GM23338 (cell line): ENCODE measurements around the gene SUPV3L1. TPM values are rescaled to one million over a fixed set of nuclear protein-coding genes. Genes with fewer than 3 reads are reported as not detected.

ENCODE experiments used
- ATAC-seq: fragments of 200-7000 bp; cut with Tn5 transposase; 3 replicates; pipeline ENCODE4 v1.9.1; 2020
- DNase-seq: peaks from one replicate; pipeline ENCODE4 v3.0.0-alpha.2; 2015; ENCODE audit warnings: low spot score
- H2AFZ ChIP-seq: fragments of 200-600 bp; sonication (generic); 2 replicates; pipeline ENCODE4 v1.8.0; 2016; ENCODE audit warnings: antibody characterized with exemption, mild to moderate bottlenecking, moderate library complexity
- H3F3A ChIP-seq: fragments of 200-600 bp; sonication (generic); replicated peaks from 2 replicates; pipeline ENCODE4 v1.8.0; 2017; ENCODE audit warnings: antibody characterized with exemption, mixed run types, low read depth
- H3K27ac ChIP-seq: fragments of 200-600 bp; sonication (generic); 2 replicates; pipeline ENCODE4 v1.6.1; 2016; ENCODE audit warnings: low read depth
- H3K27me3 ChIP-seq: fragments of 200-600 bp; sonication (generic); 2 replicates; pipeline ENCODE4 v1.8.0; 2016; ENCODE audit warnings: mild to moderate bottlenecking, mixed run types, moderate library complexity; ENCODE audit not compliant: insufficient read depth
- H3K36me3 ChIP-seq: fragments of 200-600 bp; sonication (generic); 2 replicates; pipeline ENCODE4 v1.8.0; 2016; ENCODE audit warnings: mild to moderate bottlenecking; ENCODE audit not compliant: insufficient read depth
- H3K4me1 ChIP-seq: fragments of 200-600 bp; sonication (generic); 2 replicates; pipeline ENCODE4 v1.8.0; 2016; ENCODE audit warnings: mild to moderate bottlenecking, moderate library complexity; ENCODE audit not compliant: insufficient read depth
- H3K4me2 ChIP-seq: fragments of 200-600 bp; sonication (generic); 2 replicates; pipeline ENCODE4 v1.7.1; 2017; ENCODE audit warnings: mixed run types
- H3K4me3 ChIP-seq: fragments of 200-600 bp; sonication (generic); 2 replicates; pipeline ENCODE4 v1.6.1; 2016; ENCODE audit warnings: mixed run types
- H3K79me2 ChIP-seq: fragments of 200-600 bp; sonication (generic); replicated peaks from 2 replicates; pipeline ENCODE4 v1.8.0; 2017; ENCODE audit warnings: mild to moderate bottlenecking; ENCODE audit not compliant: insufficient read depth
- H3K9me2 ChIP-seq: fragments of 200-600 bp; sonication (generic); 2 replicates; pipeline ENCODE4 v1.8.0; 2017; ENCODE audit not compliant: insufficient read depth
- H4K20me1 ChIP-seq: fragments of 200-600 bp; sonication (generic); replicated peaks from 2 replicates; pipeline ENCODE4 v1.8.0; 2017; ENCODE audit warnings: mild to moderate bottlenecking; ENCODE audit not compliant: insufficient read depth
- H3K27ac Mint-ChIP-seq: 2 replicates; pipeline ENCODE4 v1.8.0; 2020; ENCODE audit warnings: inconsistent platforms, mild to moderate bottlenecking, moderate library complexity, mixed read lengths
- H3K27me3 Mint-ChIP-seq: 3 replicates; pipeline ENCODE4 v1.8.0; 2022; ENCODE audit warnings: low read depth, mild to moderate bottlenecking, moderate library complexity, mixed read lengths, inconsistent platforms; ENCODE audit not compliant: insufficient read depth, poor library complexity
- H3K36me3 Mint-ChIP-seq: 3 replicates; pipeline ENCODE4 v1.8.0; 2021; ENCODE audit warnings: low read depth, mild to moderate bottlenecking, inconsistent platforms, moderate library complexity, mixed read lengths
- H3K4me1 Mint-ChIP-seq: 3 replicates; pipeline ENCODE4 v1.8.0; 2020; ENCODE audit warnings: mild to moderate bottlenecking, inconsistent platforms, mixed read lengths
- H3K4me3 Mint-ChIP-seq: 3 replicates; pipeline ENCODE4 v1.8.0; 2021; ENCODE audit warnings: moderate library complexity, mild to moderate bottlenecking, inconsistent platforms, mixed read lengths
- H3K9me3 Mint-ChIP-seq: 3 replicates; pipeline ENCODE4 v1.8.0; 2020; ENCODE audit warnings: moderate library complexity, mild to moderate bottlenecking, inconsistent platforms, mixed read lengths
- CREB1 ChIP-seq: fragments of 250-450 bp; sonication (Bioruptor Pico); IDR thresholded peaks from 2 replicates; pipeline ENCODE4 v1.5.0; 2020; ENCODE audit warnings: low read depth, mild to moderate bottlenecking, moderate library complexity
- EZH2 ChIP-seq: fragments of 200-600 bp; sonication (generic); IDR thresholded peaks from one replicate; pipeline ENCODE4 v1.8.0; 2017; ENCODE audit warnings: antibody characterized with exemption, mild to moderate bottlenecking, low read depth; ENCODE audit not compliant: unreplicated experiment
- EZH2phosphoT487 ChIP-seq: fragments of 200-600 bp; sonication (generic); IDR thresholded peaks from one replicate; pipeline ENCODE4 v1.8.1; 2018; ENCODE audit warnings: antibody characterized with exemption; ENCODE audit not compliant: unreplicated experiment
- NANOG ChIP-seq: IDR thresholded peaks from 2 replicates; pipeline ENCODE4 v1.6.1; 2016; ENCODE audit warnings: antibody characterized with exemption, borderline replicate concordance
- STAT1 ChIP-seq: IDR thresholded peaks from one replicate; pipeline ENCODE4 v1.6.1; 2016; ENCODE audit warnings: antibody characterized with exemption; ENCODE audit not compliant: unreplicated experiment
- ZNF331 ChIP-seq: fragments of 250-450 bp; sonication (Bioruptor Pico); IDR thresholded peaks from 2 replicates; pipeline ENCODE4 v1.5.0; 2020; ENCODE audit warnings: low read depth, mild to moderate bottlenecking, moderate library complexity
- ZNF462 ChIP-seq: fragments of 250-450 bp; sonication (Bioruptor Pico); IDR thresholded peaks from 2 replicates; pipeline ENCODE4 v1.5.0; 2020; ENCODE audit warnings: mild to moderate bottlenecking, moderate library complexity
- polyA plus RNA-seq: library from polyadenylated mRNA; unstranded; fragments of >200 nt; fragmentation: Nextera tagmentation; extraction: Ambion mirVana; gene quantifications from 2 replicates; pipeline ENCODE4 v1.2.1, GENCODE V29; 2016
- total RNA-seq: library from RNA; depleted of rRNA; stranded (reverse); fragments of >200 nt; shearing (Covaris generic); gene quantifications from 2 replicates; pipeline ENCODE4 v1.2.3, GENCODE V29; 2014
- TF ChIP-seq, protein P1 (sequence below): IDR thresholded peaks from one replicate; pipeline ENCODE4 v1.6.1; 2018; ENCODE audit warnings: antibody characterized with exemption; ENCODE audit not compliant: unreplicated experiment
- TF ChIP-seq, protein P2 (sequence below), 2 experiments: fragments of 200-600 bp in 1 of 2; sonication (generic) in 1 of 2; conservative IDR thresholded peaks; 2 replicates each; pipeline versions ENCODE4 v1.5.1 to v1.6.1; 2016 to 2017; ENCODE audit warnings: antibody characterized with exemption in 2 of 2, low read depth in 2 of 2, mild to moderate bottlenecking in 2 of 2, moderate library complexity in 1 of 2

The SUPV3L1 gene
- total and polyA plus RNA-seq, 2 experiments from 2014 or later: 29.9 to 45.2 TPM

DNA sequence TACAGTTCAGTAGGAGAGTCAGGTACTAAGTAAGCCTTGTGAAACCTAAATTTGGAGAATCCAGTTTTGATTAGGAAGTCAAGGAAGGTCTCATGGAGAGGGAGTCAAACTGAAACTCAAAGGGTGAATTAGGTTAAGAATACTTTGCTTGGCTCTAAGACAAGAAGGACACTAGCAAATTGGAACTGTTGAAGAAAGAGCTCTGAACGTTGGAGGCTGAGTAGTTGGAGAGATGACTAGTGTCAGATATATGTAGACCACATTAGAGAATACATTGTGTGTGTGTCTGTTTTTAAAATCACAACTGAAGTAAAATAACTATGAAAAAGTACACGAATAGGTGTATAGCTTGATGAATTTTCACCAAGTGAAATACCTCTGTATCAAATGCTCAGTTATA is 49.8 kb upstream of the SUPV3L1 start (continued):
- TF ChIP-seq, protein P1, sequence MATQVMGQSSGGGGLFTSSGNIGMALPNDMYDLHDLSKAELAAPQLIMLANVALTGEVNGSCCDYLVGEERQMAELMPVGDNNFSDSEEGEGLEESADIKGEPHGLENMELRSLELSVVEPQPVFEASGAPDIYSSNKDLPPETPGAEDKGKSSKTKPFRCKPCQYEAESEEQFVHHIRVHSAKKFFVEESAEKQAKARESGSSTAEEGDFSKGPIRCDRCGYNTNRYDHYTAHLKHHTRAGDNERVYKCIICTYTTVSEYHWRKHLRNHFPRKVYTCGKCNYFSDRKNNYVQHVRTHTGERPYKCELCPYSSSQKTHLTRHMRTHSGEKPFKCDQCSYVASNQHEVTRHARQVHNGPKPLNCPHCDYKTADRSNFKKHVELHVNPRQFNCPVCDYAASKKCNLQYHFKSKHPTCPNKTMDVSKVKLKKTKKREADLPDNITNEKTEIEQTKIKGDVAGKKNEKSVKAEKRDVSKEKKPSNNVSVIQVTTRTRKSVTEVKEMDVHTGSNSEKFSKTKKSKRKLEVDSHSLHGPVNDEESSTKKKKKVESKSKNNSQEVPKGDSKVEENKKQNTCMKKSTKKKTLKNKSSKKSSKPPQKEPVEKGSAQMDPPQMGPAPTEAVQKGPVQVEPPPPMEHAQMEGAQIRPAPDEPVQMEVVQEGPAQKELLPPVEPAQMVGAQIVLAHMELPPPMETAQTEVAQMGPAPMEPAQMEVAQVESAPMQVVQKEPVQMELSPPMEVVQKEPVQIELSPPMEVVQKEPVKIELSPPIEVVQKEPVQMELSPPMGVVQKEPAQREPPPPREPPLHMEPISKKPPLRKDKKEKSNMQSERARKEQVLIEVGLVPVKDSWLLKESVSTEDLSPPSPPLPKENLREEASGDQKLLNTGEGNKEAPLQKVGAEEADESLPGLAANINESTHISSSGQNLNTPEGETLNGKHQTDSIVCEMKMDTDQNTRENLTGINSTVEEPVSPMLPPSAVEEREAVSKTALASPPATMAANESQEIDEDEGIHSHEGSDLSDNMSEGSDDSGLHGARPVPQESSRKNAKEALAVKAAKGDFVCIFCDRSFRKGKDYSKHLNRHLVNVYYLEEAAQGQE: no peak
- TF ChIP-seq EZH2 (no peak), STAT1 (no peak), ZNF331 (no peak), EZH2phosphoT487 (no peak)
- TF ChIP-seq, protein P2, sequence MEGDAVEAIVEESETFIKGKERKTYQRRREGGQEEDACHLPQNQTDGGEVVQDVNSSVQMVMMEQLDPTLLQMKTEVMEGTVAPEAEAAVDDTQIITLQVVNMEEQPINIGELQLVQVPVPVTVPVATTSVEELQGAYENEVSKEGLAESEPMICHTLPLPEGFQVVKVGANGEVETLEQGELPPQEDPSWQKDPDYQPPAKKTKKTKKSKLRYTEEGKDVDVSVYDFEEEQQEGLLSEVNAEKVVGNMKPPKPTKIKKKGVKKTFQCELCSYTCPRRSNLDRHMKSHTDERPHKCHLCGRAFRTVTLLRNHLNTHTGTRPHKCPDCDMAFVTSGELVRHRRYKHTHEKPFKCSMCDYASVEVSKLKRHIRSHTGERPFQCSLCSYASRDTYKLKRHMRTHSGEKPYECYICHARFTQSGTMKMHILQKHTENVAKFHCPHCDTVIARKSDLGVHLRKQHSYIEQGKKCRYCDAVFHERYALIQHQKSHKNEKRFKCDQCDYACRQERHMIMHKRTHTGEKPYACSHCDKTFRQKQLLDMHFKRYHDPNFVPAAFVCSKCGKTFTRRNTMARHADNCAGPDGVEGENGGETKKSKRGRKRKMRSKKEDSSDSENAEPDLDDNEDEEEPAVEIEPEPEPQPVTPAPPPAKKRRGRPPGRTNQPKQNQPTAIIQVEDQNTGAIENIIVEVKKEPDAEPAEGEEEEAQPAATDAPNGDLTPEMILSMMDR (conservative IDR thresholded peaks at IDR 0.05; ENCODE audit: low read depth in 2 of 2): no peak

DNA sequence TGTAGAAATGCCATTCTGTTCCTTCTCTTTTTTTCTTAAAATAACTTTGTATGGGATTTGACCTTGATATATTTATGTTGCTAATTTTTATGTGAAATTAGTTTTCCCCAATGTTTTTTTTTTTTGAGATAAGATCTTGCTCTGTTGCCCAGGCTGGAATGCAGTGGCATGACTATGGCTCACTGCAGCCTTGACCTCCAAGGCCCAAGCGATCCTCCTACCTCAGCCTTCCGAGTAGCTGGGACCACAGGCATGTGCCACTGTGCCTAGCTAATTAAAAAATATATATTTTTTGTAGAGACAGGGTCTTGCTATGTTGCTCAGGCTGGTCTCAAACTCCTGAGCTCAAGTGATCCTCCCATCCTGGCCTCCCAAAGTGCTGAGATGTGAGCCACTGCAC is 40.1 kb upstream of the SUPV3L1 start:
- Histone ChIP-seq H3K79me2 (peaks cover 38% of the 10 kb centered on the region), H3K27ac (no peak overlapping the region), H4K20me1 (peaks cover 22% of the 10 kb centered on the region), H3K27me3 (no peaks in the 10 kb centered on the region), H3K4me1 (no peaks in the 10 kb centered on the region), H3K36me3 (no peaks in the 10 kb centered on the region; the same call in 1 of the 2 replicates), H3K4me3 (no peak overlapping the region), H3K9me2 (no peaks in the 10 kb centered on the region), H3F3A (no peaks in the 10 kb centered on the region), H2AFZ (no peak overlapping the region), H3K4me2 (no peak overlapping the region)
- no peaks in the 10 kb centered on the region for H3K27me3 Mint-ChIP-seq
- no peaks in the 10 kb centered on the region for H3K4me1 Mint-ChIP-seq
- no peaks in the 10 kb centered on the region for H3K9me3 Mint-ChIP-seq
- ATAC-seq (no peak), DNase-seq (no peak)
- H3K4me3 Mint-ChIP-seq: no peak overlapping the region
- peaks cover 4% of the 10 kb centered on the region; the same call in 2 of the 3 replicates for H3K36me3 Mint-ChIP-seq
- no peak overlapping the region for H3K27ac Mint-ChIP-seq
- no peak for TF ChIP-seq NANOG
- no peak for TF ChIP-seq CREB1 (CRISPR knock-in tag)
- TF ChIP-seq, protein P1: no peak
- TF ChIP-seq ZNF462: no peak
